K562 (cell line): ENCODE data around the gene NAP1L1. TPM values are rescaled to one million over a fixed set of nuclear protein-coding genes. Genes with fewer than 3 reads are reported as not detected.

Source experiments
- ATAC-seq: fragments of 200-7000 bp; cut with Tn5 transposase; 3 replicates; pipeline ENCODE4 v1.9.1; 2020; ENCODE audit warnings: moderate library complexity
- BruUV-seq: library from RNA; stranded (reverse); fragments of 400-500 nt; replicated peaks from 2 replicates; lab custom pipeline; 2021; lab: Mats Ljungman, UMichigan
- CTCF ChIA-PET: fragments of 300-600 bp; formaldehyde crosslinking; extraction: SDS; loops from one replicate; lab custom pipeline; 2021; ENCODE audit warnings: low intra/inter-chr PET ratio; lab: Yijun Ruan, JAX
- POLR2A ChIA-PET: fragments of 300-600, 350-650 bp; sonication (Branson Sonifier 250); formaldehyde crosslinking; extraction: SDS; loops from one replicate; lab custom pipeline; 2021; ENCODE audit warnings: antibody characterized with exemption, inconsistent platforms; lab: Yijun Ruan, JAX
- DNase-seq, 4 experiments: peaks; one replicate each; pipeline versions ENCODE4 v3.0.0 to v3.0.0-alpha.2; 2011 to 2018; ENCODE audit warnings: low spot score in 3 of 4, mixed read lengths in 3 of 4; ENCODE audit errors: extremely low read depth in 1 of 4
- FAIRE-seq: peaks from 2 replicates; lab custom pipeline; 2011; peaks lifted over from hg19 to GRCh38; lab: Jason Lieb, UNC
- H2AFZ ChIP-seq: 2 replicates; pipeline ENCODE4 v1.6.0; 2011; ENCODE audit warnings: low read depth, low read length, control low read depth, inconsistent platforms
- H3K27ac ChIP-seq: fragments of 200-600 bp; 3 replicates; pipeline ENCODE4 v1.8.0; 2011; ENCODE audit warnings: low read depth, mild to moderate bottlenecking, control low read depth, inconsistent platforms, low read length, moderate library complexity, mixed read lengths; ENCODE audit errors: extremely low read depth
- H3K27me3 ChIP-seq, 2 experiments: fragments of 300-600 bp in 1 of 2; 2 replicates in 1 of 2; 3 replicates in 1 of 2; pipeline versions ENCODE4 v1.6.0 to v1.8.0; 2011; ENCODE audit warnings: inconsistent platforms in 2 of 2, low read length in 2 of 2, mild to moderate bottlenecking in 1 of 2, mixed read lengths in 1 of 2, moderate library complexity in 1 of 2; ENCODE audit not compliant: control insufficient read depth in 2 of 2, insufficient read depth in 2 of 2
- H3K36me3 ChIP-seq: fragments of 300-600 bp; 3 replicates; pipeline ENCODE4 v1.8.0; 2011; ENCODE audit warnings: mild to moderate bottlenecking, low read length, inconsistent platforms; ENCODE audit not compliant: control insufficient read depth, insufficient read depth
- H3K4me1 ChIP-seq, 2 experiments: fragments of 200-600 bp in 1 of 2; replicated peaks in 1 of 2; 2 replicates in 1 of 2; 3 replicates in 1 of 2; pipeline versions ENCODE4 v1.5.1 to v1.8.0; 2011; ENCODE audit warnings: inconsistent platforms in 2 of 2, low read length in 2 of 2, mild to moderate bottlenecking in 1 of 2, mixed read lengths in 1 of 2, moderate library complexity in 1 of 2; ENCODE audit not compliant: control insufficient read depth in 2 of 2, insufficient read depth in 2 of 2
- H3K4me2 ChIP-seq: 2 replicates; pipeline ENCODE4 v1.6.1; 2011; ENCODE audit warnings: low read length, control low read depth, inconsistent platforms, mixed read lengths; ENCODE audit not compliant: insufficient read depth
- H3K4me3 ChIP-seq: fragments of 200-600 bp; sonication (generic), shearing (Covaris generic); 2 replicates; pipeline ENCODE4 v1.5.1; 2016; ENCODE audit warnings: control low read depth, inconsistent platforms
- H3K79me2 ChIP-seq: fragments of 200-600 bp; 3 replicates; pipeline ENCODE4 v1.8.0; 2011; ENCODE audit warnings: low read length, inconsistent platforms; ENCODE audit not compliant: control insufficient read depth, insufficient read depth
- H3K9ac ChIP-seq, 2 experiments: 2 replicates each; pipeline versions ENCODE4 v1.6.0 to v1.6.1; 2011; ENCODE audit warnings: low read depth in 2 of 2, low read length in 2 of 2, control low read depth in 1 of 2, inconsistent platforms in 1 of 2, mild to moderate bottlenecking in 1 of 2, mixed read lengths in 1 of 2; ENCODE audit not compliant: insufficient read depth in 1 of 2
- H3K9me1 ChIP-seq: one replicate; pipeline ENCODE4 v1.6.0; 2011; ENCODE audit warnings: inconsistent platforms, mild to moderate bottlenecking, low read length, moderate library complexity; ENCODE audit not compliant: control insufficient read depth, insufficient read depth
- H3K9me3 ChIP-seq: replicated peaks from 2 replicates; pipeline ENCODE4 v1.5.1; 2011; ENCODE audit warnings: low read depth, low read length, inconsistent platforms; ENCODE audit not compliant: control insufficient read depth, insufficient read depth
- H4K20me1 ChIP-seq: replicated peaks from 2 replicates; pipeline ENCODE4 v1.6.1; 2011; ENCODE audit warnings: low read length, inconsistent platforms, mixed read lengths; ENCODE audit not compliant: control insufficient read depth, insufficient read depth
- ARHGAP35 ChIP-seq: fragments of 450-650 bp; IDR thresholded peaks from 2 replicates; pipeline ENCODE4 v1.6.1; 2018; ENCODE audit not compliant: partially characterized antibody
- CREBBP ChIP-seq: IDR thresholded peaks from one replicate; pipeline ENCODE4 v1.6.1; 2012; ENCODE audit warnings: low read depth, mild to moderate bottlenecking, control low read depth, inconsistent platforms, low read length
- DNMT1 ChIP-seq: fragments of 450-650 bp; IDR thresholded peaks from 2 replicates; pipeline ENCODE4 v1.6.1; 2016; ENCODE audit warnings: antibody characterized with exemption, mild to moderate bottlenecking
- FOS ChIP-seq: IDR thresholded peaks from 3 replicates; pipeline ENCODE4 v1.6.1; 2011; ENCODE audit not compliant: insufficient read length; ENCODE audit errors: extremely low read depth
- FOSL1 ChIP-seq: fragments of 200-800 bp; sonication (Bioruptor generic); conservative IDR thresholded peaks from 2 replicates; pipeline ENCODE4 v1.6.1; 2016; ENCODE audit warnings: missing genetic modification characterization, missing compliant biosample characterization
- HMGN3 ChIP-seq: IDR thresholded peaks from 2 replicates; pipeline ENCODE4 v1.6.1; 2011; ENCODE audit warnings: borderline replicate concordance, low read depth, mild to moderate bottlenecking, mixed read lengths, low read length; ENCODE audit not compliant: insufficient read length; ENCODE audit errors: extremely low read depth
- HNRNPLL ChIP-seq: fragments of 200-400 bp; formaldehyde crosslinking; IDR thresholded peaks from 2 replicates; pipeline ENCODE4 v1.6.1; 2017; ENCODE audit warnings: low read length, low read depth, mild to moderate bottlenecking; ENCODE audit not compliant: poor library complexity, severe bottlenecking
- SPI1 ChIP-seq: IDR thresholded peaks from 2 replicates; pipeline ENCODE4 v1.6.1; 2011; ENCODE audit warnings: low read depth, low read length, control low read depth, borderline replicate concordance
- WGBS: fragments of 100-300 bp; shearing (Covaris generic); methylation state at CpG from one replicate; pipeline ENCODE4 v1.1.6; 2016; ENCODE audit warnings: low coverage, mixed read lengths; ENCODE audit not compliant: insufficient coverage; ENCODE audit errors: missing lambda C conversion rate; 5-methylcytosine and 5-hydroxymethylcytosine counted together
- in situ Hi-C: fragments of 300-500 bp; cut with MboI; formaldehyde crosslinking; loops from 4 replicates; pipeline ENCODE4 v1.15.0; 2018; ENCODE audit warnings: inconsistent platforms, mixed read lengths
- intact Hi-C: fragments of 100-400 bp; cut with micrococcal nuclease; formaldehyde crosslinking; loops from 2 replicates; pipeline ENCODE4 v1.14.2; 2022
- polyA plus RNA-seq, 8 experiments: library from polyadenylated mRNA; depleted of rRNA in 4 of 8; stranded (reverse) in 5 of 8; unstranded in 3 of 8; fragments of >200 nt; fragmentation: Nextera tagmentation in 2 of 8; fragmentation: Illumina TruSeq in 1 of 8; extraction: Ambion mirVana in 2 of 8; extraction: Trizol in 1 of 8; gene quantifications; 2 replicates each; pipeline versions ENCODE4 v1.2.1 to v1.2.3, GENCODE V29; 2011 to 2014; ENCODE audit warnings: inconsistent platforms in 1 of 8, missing spikeins in 1 of 8
- total RNA-seq, 7 experiments: library from RNA; depleted of rRNA in 6 of 7; stranded (reverse); fragments of >200 nt in 6 of 7; fragmentation: Illumina TruSeq in 2 of 7; extraction: Trizol in 2 of 7; gene quantifications; 2 replicates each; pipeline versions ENCODE4 v1.2.1 to v1.2.3, GENCODE V29; 2011 to 2021; ENCODE audit warnings: low replicate concordance in 1 of 7
- TF ChIP-seq, protein P1 (sequence below): fragments of 250-450 bp; sonication (Bioruptor Pico); IDR thresholded peaks from 2 replicates; pipeline ENCODE4 v1.8.0; 2021; ENCODE audit warnings: moderate library complexity, mild to moderate bottlenecking, inconsistent platforms
- TF ChIP-seq, protein P2 (sequence below): fragments of 450-650 bp; formaldehyde crosslinking; IDR thresholded peaks from 2 replicates; pipeline ENCODE4 v1.4.0; 2020; ENCODE audit warnings: mild to moderate bottlenecking

NAP1L1 gene
- total and polyA plus RNA-seq, 9 of the 15 experiments (the other 6 are each of a cell fraction or from before 2014, with no cell fraction given): 287 to 747 (median 450) TPM

DNA sequence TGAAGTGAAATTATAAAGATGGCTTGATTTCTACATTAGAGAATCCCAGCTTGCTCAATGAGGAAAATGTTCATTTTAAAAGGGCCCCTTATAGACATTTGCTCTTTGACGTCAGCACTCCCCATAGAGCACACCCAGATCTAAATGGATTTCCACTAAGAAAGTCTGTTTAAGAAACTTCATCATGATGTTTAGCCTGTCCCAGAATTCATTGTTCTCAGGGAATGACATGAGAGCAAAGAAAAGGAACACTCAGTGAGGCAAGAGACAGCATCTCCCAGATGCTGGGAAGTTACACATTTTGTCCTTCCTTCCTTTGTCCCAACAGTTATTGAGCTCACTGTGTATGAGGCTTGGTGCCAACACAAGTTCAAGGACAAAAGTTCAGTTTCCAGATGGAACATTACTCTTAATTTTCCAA lies 57.8 kb downstream of the NAP1L1 start:
- Histone ChIP-seq H3K79me2 (no peaks in the 10 kb centered on the region), H3K9me1 (no peaks in the 10 kb centered on the region), H3K36me3 (no peaks in the 10 kb centered on the region), H4K20me1 (no peaks in the 10 kb centered on the region), H3K27ac (no peak overlapping the region), H3K9ac (no peak overlapping the region), H3K27me3 (peaks cover 0 to 8% of the 10 kb centered on the region in 2 experiments; a peak in 1 of 5 replicates), H3K4me1 (peaks cover 0 to 17% of the 10 kb centered on the region in 2 experiments; a peak in 3 of 5 replicates), H3K4me3 (no peak overlapping the region), H3K9me3 (no peaks in the 10 kb centered on the region), H3K4me2 (no peak overlapping the region), H2AFZ (no peak overlapping the region)
- FAIRE-seq (no peak), ATAC-seq (no peak), DNase-seq (no peak)
- intact Hi-C loops: no loop called here
- BruUV-seq: no TSS peak
- no peak for TF ChIP-seq SPI1
- TF ChIP-seq, protein P1, sequence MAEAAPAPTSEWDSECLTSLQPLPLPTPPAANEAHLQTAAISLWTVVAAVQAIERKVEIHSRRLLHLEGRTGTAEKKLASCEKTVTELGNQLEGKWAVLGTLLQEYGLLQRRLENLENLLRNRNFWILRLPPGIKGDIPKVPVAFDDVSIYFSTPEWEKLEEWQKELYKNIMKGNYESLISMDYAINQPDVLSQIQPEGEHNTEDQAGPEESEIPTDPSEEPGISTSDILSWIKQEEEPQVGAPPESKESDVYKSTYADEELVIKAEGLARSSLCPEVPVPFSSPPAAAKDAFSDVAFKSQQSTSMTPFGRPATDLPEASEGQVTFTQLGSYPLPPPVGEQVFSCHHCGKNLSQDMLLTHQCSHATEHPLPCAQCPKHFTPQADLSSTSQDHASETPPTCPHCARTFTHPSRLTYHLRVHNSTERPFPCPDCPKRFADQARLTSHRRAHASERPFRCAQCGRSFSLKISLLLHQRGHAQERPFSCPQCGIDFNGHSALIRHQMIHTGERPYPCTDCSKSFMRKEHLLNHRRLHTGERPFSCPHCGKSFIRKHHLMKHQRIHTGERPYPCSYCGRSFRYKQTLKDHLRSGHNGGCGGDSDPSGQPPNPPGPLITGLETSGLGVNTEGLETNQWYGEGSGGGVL (CRISPR knock-in tag): no peak
- TF ChIP-seq FOSL1 (tag): no peak
- TF ChIP-seq CREBBP: no peak
- no peak for TF ChIP-seq FOS
- TF ChIP-seq DNMT1: no peak
- TF ChIP-seq, protein P2, sequence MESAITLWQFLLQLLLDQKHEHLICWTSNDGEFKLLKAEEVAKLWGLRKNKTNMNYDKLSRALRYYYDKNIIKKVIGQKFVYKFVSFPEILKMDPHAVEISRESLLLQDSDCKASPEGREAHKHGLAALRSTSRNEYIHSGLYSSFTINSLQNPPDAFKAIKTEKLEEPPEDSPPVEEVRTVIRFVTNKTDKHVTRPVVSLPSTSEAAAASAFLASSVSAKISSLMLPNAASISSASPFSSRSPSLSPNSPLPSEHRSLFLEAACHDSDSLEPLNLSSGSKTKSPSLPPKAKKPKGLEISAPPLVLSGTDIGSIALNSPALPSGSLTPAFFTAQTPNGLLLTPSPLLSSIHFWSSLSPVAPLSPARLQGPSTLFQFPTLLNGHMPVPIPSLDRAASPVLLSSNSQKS (CRISPR knock-in tag): no peak
- no peak for TF ChIP-seq ARHGAP35
- TF ChIP-seq HNRNPLL: no peak
- TF ChIP-seq HMGN3: no peak
- ChIA-PET CTCF (no interaction called here), POLR2A (interaction anchor here (0.9 kb wide), 1 partner anchor 10 kb away, joined by 3 read pairs; no protein-coding TSS in a partner anchor)
- in situ Hi-C loops: loop anchor here (25.0 kb wide), 1 partner anchor 689 kb away; the partner anchor contains the start of genes CAPS2 and GLIPR1L1
- 8% methylated on average over 1 of the region's 1 CpG for WGBS
